Hematopoietic multipotent progenitor cell treated with erythropoietin and hydrocortisone succinate and interleukin-3 and kit ligand, for 4 days (in vitro differentiated cells): Measurements from ENCODE around the gene PLEKHH1.
"Not testable (repeated sequence)": the region's sequence is repeated elsewhere in the genome, so short reads cannot be mapped to it uniquely, and the experiment has no call there.

Experiments
- DNase-seq: peaks from one replicate; pipeline ENCODE4 v3.0.0-alpha.2; 2015

Gene PLEKHH1

DNA sequence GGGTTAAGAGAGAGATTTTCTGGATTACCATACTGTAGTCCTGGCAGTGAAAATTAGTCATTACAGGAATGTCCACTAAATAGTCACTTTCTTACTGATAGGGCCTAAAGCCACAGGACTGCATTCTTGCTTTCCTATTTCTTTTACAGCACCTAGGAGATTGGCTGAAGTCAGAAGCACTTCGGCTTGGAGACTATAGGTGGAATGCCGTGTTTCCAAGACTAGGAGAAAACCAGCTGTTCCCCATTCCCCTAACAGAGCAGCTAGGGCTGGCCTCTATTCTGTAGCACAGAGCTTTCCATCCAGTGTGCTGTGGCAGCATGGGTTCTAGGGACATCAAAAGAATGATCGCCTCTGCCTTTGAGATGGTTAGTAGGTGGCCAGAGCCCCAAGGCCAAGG, 51.9 kb downstream of the PLEKHH1 start:
- no peak for DNase-seq

DNA sequence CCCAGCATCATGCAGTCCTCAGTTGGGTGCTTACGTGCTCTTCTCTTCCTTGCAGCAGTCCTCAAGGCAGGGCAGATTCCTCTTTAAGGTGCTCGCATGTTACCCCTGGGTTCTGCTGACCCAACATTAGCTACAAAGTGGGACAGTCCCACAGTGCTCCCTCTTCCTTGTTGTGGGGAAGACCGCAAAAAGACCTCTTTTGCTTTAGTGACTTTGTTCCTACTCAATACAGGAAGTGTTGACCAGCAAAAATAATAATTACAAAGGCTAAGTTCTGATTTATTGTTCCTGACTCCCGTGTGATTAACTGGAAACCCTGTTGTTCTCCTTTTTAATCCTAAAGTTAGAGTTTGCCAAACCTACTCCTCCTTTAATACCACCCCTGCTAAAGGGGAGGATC, 53.3 kb downstream of the PLEKHH1 start:
- DNase-seq: no peak

- no peak for DNase-seq
Observed at GRCh38 chr14:67589204-67589770, 56.2 kb downstream of the PLEKHH1 start.

DNA sequence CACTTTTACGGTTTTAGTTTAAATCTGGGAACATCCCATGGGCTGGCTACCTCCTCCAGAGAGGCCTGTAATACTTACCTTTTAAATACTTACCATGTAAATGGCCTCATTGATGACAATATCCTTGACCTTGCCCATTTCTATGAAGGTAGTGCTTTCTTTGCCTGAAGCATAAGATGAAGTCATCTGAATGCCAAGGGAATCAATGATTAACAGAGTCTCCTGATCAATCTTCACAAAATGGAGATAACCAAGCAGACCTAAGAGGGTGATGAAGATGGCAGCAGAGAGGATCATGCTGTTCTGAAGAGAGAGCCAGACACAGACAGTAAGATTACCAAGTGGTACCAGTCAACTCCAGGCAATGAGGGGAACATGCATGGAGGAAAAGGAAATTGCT, 60.6 kb downstream of the PLEKHH1 start:
- not testable (repeated sequence) for DNase-seq

DNA sequence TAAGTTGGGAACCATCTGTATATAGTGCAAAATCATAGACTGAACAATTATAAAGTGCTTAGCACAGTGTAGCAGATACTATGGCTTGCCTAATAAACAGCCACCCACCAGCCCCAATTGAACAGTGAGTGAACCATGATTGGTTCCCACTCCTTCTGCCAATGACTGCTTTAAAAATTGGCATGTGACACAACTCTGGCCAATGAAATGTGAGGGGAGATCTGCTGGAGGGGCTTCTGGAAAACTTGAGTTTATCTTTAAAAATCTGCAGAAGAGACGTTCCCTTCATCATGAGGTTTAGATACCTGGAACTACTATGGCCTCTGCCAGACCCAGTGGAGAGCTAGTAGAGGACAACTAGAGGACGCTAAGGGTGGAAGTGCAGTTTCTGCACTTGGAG, 62.3 kb downstream of the PLEKHH1 start:
- DNase-seq: no peak

- peak; percentile 96 for DNase-seq
Observed at GRCh38 chr14:67599698-67600561, 66.8 kb downstream of the PLEKHH1 start, which contains the start of gene PIGH. PIGH (minus strand) TSS chr14:67600268; CDS start chr14:67600203, 65 bp downstream.

DNA sequence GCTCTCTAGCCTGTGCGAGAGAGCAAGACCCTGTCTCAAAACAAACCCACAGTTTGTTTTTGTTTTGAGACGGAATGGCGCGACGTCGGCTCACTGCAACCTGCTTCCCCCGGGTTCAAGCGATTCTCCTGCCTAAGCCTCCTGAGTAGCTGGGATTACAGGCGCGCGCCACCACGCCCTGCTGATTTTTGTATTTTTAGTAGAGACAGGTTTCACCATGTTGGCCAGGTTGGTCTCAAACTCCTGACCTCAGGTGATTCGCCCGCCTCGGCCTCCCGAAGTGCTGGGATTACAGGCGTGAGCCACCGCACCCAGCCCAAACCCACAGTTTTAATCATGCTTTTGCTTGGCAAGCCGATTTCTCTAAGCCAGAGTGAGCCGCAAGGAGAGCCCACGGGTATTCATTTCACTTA, 67.5 kb downstream of the PLEKHH1 start:
- not testable (repeated sequence) for DNase-seq

DNA sequence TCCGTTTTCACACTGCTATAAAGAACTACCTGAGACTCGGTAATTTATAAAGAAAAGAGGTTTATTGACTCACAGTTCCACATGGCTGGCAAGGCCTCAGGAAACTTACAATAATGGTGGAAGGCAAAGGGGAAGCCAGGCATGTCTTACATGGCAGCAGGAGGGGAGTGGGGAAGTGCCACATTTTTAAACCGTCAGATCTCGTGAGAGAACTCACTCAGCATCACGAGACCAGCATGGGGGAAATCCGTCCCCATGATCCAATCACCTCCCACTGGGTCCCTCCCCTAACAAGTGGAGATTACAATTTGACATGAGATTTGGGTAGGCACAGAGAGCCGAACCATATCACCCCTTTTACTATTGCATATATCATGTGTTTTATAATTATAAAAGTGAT, 69.0 kb downstream of the PLEKHH1 start:
- DNase-seq: no peak

- DNase-seq: no peak
Observed at GRCh38 chr14:67602995-67603545, 70.0 kb downstream of the PLEKHH1 start.

GRCh38 chr14:67607646-67608045, 74.6 kb downstream of the PLEKHH1 start:
- DNase-seq: no peak

- no peak for DNase-seq
Observed at GRCh38 chr14:67609642-67610310, 76.7 kb downstream of the PLEKHH1 start.

GRCh38 chr14:67610491-67610890, 77.4 kb downstream of the PLEKHH1 start:
- no peak for DNase-seq

DNA sequence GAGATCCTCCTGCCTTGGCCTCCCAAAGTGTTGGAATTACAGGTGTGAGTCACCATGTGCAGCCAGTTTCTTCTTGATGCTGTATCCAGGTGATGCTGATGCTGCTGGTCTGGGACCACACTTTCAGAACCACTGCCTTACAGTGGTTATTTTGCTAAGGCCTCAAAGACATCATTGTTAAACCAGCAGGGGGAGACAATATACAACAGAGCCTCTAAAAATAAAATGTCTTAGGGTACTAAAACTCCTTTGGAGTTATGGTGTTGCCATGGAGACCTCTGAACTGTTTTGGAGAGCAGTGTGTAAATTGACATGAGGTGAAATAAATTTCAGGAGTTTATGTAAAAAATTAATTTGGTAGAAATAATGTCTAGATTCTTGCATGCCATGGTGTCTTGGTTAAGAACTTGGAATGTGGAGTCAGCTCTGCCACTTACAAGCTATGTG, 85.5 kb downstream of the PLEKHH1 start:
- DNase-seq: peak; percentile 94

DNA sequence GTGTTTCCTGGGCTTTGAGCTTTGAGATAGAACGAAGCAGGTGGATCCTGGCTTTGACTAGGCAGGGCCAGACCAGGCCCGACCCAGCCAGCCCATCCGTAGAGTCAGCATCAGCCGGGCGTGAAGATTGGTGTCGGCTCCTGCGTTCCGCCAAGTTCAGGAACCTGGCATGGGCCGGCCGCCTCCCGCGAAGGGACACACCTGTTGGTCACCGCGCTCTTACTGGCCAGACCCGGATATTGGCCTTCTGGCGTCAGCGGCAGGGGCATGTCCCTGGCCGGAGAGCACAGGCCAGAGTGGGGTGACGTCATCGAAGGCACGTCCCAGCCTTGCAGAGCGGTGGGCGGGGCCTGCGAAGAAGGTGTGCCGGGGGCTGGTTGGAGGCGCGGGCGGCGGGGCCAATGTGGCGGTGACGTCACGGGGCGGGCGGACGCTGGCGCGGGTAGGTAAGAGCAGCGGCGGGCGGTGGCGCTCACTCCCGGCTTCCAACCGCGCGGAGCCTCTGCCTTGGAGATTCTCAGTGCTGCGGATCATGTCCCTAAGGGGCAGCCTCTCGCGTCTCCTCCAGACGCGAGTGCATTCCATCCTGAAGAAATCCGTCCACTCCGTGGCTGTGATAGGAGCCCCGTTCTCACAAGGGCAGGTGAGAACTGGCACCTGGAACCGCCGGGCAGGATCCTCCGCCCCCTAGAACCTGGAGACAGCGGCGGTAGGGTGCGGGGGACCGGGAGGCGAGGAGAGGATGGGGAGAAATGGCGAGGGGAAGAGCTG, 86.5 kb downstream of the PLEKHH1 start, which contains the start of gene ARG2:
ARG2 (plus strand) TSS at position 475 of the 771 bp plus-strand sequence; CDS start at position 533, 58 bp downstream.
- DNase-seq: peak; percentile 97

DNA sequence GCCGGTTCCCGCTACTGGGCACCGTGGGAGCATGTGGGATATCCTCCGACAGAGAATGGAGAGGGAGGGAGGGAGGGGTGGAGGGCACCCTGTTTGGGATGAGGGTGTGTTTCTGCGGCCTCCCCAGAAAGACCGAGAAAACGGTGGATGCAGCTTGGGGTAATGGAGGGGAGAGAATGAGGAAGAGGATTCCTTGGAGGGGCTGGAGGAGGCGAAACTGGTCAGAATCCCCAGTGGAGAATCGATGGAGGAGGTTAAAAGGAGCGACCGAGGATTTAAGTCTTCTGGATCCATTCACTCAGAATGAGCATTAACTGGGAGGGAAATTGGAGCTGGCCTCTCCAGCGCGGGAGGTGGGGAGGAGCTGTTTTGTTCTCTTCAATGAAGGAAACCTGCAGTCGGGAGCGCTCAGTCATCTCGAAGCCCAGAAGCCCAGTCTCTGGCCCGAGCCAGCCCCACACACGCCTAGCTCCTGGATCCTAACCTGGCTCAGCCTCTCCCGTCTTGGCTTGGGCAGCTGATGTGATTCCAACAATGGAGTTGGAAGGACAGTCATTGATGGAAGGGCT, 87.2 kb downstream of the PLEKHH1 start:
- no peak for DNase-seq

GRCh38 chr14:67622675-67623074, 89.6 kb downstream of the PLEKHH1 start:
- peak; percentile 65 for DNase-seq

GRCh38 chr14:67623114-67623513, 90.0 kb downstream of the PLEKHH1 start:
- no peak for DNase-seq

- not testable (repeated sequence) for DNase-seq
Observed at GRCh38 chr14:67626131-67626530, 93.0 kb downstream of the PLEKHH1 start.

DNA sequence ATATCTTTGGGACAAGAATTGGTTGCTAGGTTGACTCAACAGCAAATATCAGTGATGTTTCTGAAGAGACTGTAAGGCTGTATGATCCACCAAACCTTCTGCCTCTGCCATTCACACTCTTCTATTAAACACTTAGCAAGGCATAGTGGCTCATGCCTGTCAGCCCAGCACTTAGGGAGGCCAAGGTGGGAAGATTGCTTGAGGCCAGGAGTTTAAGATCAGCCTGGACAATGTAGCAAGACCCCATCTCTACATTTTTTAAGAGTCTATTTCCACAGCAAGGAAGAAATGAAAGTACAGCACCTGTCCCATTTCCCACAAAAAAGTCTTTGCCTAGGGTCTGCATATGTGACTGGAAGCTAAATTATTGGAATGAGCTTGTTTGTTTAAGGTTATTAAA, 94.4 kb downstream of the PLEKHH1 start:
- DNase-seq: no peak

- no peak for DNase-seq
Observed at GRCh38 chr14:67630186-67630585, 97.1 kb downstream of the PLEKHH1 start.

DNA sequence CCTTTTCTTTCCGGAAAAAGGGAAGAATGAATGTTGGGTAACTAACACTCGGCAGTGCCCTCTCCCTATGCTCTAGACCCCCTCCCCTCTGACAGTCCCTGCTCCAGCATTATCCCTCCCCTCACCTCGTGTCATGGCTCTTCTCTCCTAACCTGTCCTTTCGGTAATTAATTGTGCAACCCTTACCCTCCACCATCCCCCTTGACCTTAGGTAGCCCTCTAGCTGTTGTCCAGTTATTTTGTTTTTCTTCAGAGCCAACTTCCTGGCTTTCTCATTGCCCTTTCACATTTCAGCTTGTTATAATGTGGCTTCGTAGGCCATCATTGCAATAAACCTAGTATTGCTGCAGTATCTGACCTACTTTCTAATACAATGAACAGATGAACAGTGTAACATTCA, 97.8 kb downstream of the PLEKHH1 start:
- DNase-seq: no peak
